Activated T-cell treated with anti-CD3 and anti-CD28 coated beads, Interleukin-2, amount 50 U/mL, for 24 hours (primary cell): ENCODE data around the gene PNMA3.
"Not testable (repeated sequence)": the region's sequence is repeated elsewhere in the genome, so short reads cannot be mapped to it uniquely, and the experiment has no call there.

Experiments used
- DNase-seq: peaks from one replicate; pipeline ENCODE4 v3.0.0-alpha.2; 2020
- H3K27ac Mint-ChIP-seq: 2 replicates; pipeline ENCODE4 v1.8.0; 2020; ENCODE audit warnings: mild to moderate bottlenecking, mixed read lengths
- H3K27me3 Mint-ChIP-seq: 2 replicates; pipeline ENCODE4 v1.8.0; 2020; ENCODE audit warnings: mixed read lengths
- H3K36me3 Mint-ChIP-seq: 2 replicates; pipeline ENCODE4 v1.8.0; 2020; ENCODE audit warnings: low read depth, mixed read lengths
- H3K4me1 Mint-ChIP-seq: 2 replicates; pipeline ENCODE4 v1.8.0; 2020; ENCODE audit warnings: low read depth, mixed read lengths
- H3K4me3 Mint-ChIP-seq: 2 replicates; pipeline ENCODE4 v1.8.0; 2020; ENCODE audit warnings: mild to moderate bottlenecking, moderate library complexity, mixed read lengths
- H3K9me3 Mint-ChIP-seq: 2 replicates; pipeline ENCODE4 v1.8.0; 2020; ENCODE audit warnings: mixed read lengths

PNMA3 gene

DNA sequence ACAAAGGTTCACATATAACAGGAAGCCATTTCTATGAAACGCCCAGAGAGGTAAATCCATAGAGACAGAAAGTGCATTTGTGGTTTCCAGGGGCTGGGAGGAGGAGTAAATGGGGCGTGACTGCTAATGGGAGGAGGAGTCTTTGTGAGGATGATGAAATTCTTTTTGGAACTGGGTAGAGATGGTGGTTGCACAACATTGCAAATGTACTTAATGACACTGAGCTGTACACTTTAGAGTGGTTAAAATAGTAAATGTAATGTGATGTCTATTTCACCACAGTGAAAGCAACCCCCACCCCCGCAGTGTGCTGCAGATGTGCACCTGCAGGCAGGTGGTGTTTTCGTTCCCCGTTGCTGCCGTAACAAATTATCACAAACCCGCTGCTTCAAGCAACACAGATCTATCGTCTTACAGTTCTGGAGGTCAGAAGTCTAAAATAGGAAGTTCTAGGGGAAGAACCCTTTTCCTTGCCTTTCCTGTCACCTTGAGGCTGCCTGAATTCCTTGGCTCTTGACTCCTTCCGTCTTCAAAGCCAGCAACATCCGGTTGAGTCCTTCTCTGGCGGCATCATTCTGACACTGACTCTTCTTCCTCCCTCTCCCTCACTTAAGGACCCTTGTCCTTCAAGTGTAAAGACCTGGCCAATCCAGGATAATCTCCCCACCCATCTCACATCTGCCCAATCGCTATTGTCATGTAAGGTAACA, 50.0 kb downstream of the PNMA3 start:
- not testable (repeated sequence) for H3K4me1 Mint-ChIP-seq, H3K36me3 Mint-ChIP-seq, H3K27ac Mint-ChIP-seq, H3K4me3 Mint-ChIP-seq, DNase-seq
- peaks cover 14% of the 10 kb centered on the region for H3K9me3 Mint-ChIP-seq
- H3K27me3 Mint-ChIP-seq, result peaks cover 18% of the 10 kb centered on the region
